HUDEP-2 (cell line): ENCODE results near the gene E2F2.

Experiments
- DNase-seq, 76 experiments: peaks; one replicate each; lab custom pipeline; 2025; ENCODE audit not compliant: unreplicated experiment in 76 of 76; lab: John Stamatoyannopoulos, UW

E2F2 gene

GRCh38 chr1:23492132-23492720 lies 38.8 kb downstream of the E2F2 start:
- no peak for DNase-seq

GRCh38 chr1:23489842-23490241 lies 41.2 kb downstream of the E2F2 start:
- DNase-seq = no peak

GRCh38 chr1:23485002-23485332 lies 46.1 kb downstream of the E2F2 start:
- no peak for DNase-seq

- peak in 68 of 76 experiments; percentile 8 to 91 (median 76) for DNase-seq
These were observed 46.6 kb downstream of the E2F2 start for GRCh38 chr1:23484253-23485001.

- peak in 2 of 76 experiments; percentile 3 to 7 for DNase-seq
These were observed 47.4 kb downstream of the E2F2 start, which contains the start of gene ASAP3 for GRCh38 chr1:23483321-23484252. Gene ASAP3 (minus strand): TSS chr1:23484179. CDS start chr1:23484133, 46 bp downstream.

GRCh38 chr1:23481904-23482303 lies 49.1 kb downstream of the E2F2 start:
- no peak for DNase-seq

GRCh38 chr1:23481026-23481597 lies 49.9 kb downstream of the E2F2 start:
- DNase-seq = no peak

- no peak for DNase-seq
These were observed 50.6 kb downstream of the E2F2 start for GRCh38 chr1:23480187-23481025.

GRCh38 chr1:23479666-23479941 lies 51.4 kb downstream of the E2F2 start:
- no peak for DNase-seq

GRCh38 chr1:23478896-23479665 lies 52.0 kb downstream of the E2F2 start:
- DNase-seq = no peak

- DNase-seq = no peak
These were observed 53.5 kb downstream of the E2F2 start for GRCh38 chr1:23477359-23478144.

- DNase-seq = no peak
These were observed 55.4 kb downstream of the E2F2 start for GRCh38 chr1:23475641-23476040.

GRCh38 chr1:23475134-23475628 lies 55.9 kb downstream of the E2F2 start:
- DNase-seq = peak in 6 of 76 experiments; percentile 4 to 27 (median 8)

GRCh38 chr1:23473037-23473800 lies 57.8 kb downstream of the E2F2 start:
- DNase-seq = no peak

- DNase-seq = no peak
These were observed 58.5 kb downstream of the E2F2 start for GRCh38 chr1:23472351-23473036.

- peak in 1 of 76 experiments; percentile 4 for DNase-seq
These were observed 59.5 kb downstream of the E2F2 start for GRCh38 chr1:23471473-23472075.
